ENCODE results near the gene P2RY14.

GRCh38 chr3:151232991-151233390 is 45.4 kb downstream of the P2RY14 start:
- TF ChIP-seq, protein P1, sequence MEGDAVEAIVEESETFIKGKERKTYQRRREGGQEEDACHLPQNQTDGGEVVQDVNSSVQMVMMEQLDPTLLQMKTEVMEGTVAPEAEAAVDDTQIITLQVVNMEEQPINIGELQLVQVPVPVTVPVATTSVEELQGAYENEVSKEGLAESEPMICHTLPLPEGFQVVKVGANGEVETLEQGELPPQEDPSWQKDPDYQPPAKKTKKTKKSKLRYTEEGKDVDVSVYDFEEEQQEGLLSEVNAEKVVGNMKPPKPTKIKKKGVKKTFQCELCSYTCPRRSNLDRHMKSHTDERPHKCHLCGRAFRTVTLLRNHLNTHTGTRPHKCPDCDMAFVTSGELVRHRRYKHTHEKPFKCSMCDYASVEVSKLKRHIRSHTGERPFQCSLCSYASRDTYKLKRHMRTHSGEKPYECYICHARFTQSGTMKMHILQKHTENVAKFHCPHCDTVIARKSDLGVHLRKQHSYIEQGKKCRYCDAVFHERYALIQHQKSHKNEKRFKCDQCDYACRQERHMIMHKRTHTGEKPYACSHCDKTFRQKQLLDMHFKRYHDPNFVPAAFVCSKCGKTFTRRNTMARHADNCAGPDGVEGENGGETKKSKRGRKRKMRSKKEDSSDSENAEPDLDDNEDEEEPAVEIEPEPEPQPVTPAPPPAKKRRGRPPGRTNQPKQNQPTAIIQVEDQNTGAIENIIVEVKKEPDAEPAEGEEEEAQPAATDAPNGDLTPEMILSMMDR (IDR thresholded peaks at IDR 0.05) = no peak
- no peak for TF ChIP-seq POLR2A (IDR thresholded peaks at IDR 0.05)
